CD4-positive, alpha-beta T cell treated with Interleukin-15 for 4 hours (primary cell): ENCODE measurements around the gene GAK.

Experiments
- DNase-seq: peaks from one replicate; pipeline ENCODE4 v3.0.0-alpha.2; 2020; ENCODE audit warnings: low spot score

GAK gene

GRCh38 chr4:829761-830600 lies 102.1 kb downstream of the GAK start:
- no peak for DNase-seq

- no peak for DNase-seq
Measured at GRCh38 chr4:829291-829690, 102.8 kb downstream of the GAK start.

- no peak for DNase-seq
Measured at GRCh38 chr4:828641-829271, 103.4 kb downstream of the GAK start.

GRCh38 chr4:827209-828081 lies 104.7 kb downstream of the GAK start:
- no peak for DNase-seq

GRCh38 chr4:826508-827208 lies 105.5 kb downstream of the GAK start:
- DNase-seq: no peak

- no peak for DNase-seq
Measured at GRCh38 chr4:825971-826330, 106.2 kb downstream of the GAK start, which contains the start of gene CPLX1. Gene CPLX1 (minus strand): TSS chr4:826129. CDS start chr4:824522, 1,607 bp downstream.

GRCh38 chr4:825063-825970 lies 106.8 kb downstream of the GAK start:
- peak; percentile 23 for DNase-seq

- no peak for DNase-seq
Measured at GRCh38 chr4:824461-825062, 107.6 kb downstream of the GAK start.

- DNase-seq: no peak
Measured at GRCh38 chr4:823761-824460, 108.2 kb downstream of the GAK start.

- no peak for DNase-seq
Measured at GRCh38 chr4:823176-823760, 108.8 kb downstream of the GAK start.

- DNase-seq: no peak
Measured at GRCh38 chr4:822361-823175, 109.5 kb downstream of the GAK start.

GRCh38 chr4:821631-822030 lies 110.5 kb downstream of the GAK start:
- DNase-seq: no peak

GRCh38 chr4:821181-821591 lies 110.9 kb downstream of the GAK start:
- no peak for DNase-seq

GRCh38 chr4:820230-821172 lies 111.6 kb downstream of the GAK start:
- DNase-seq: no peak

- no peak for DNase-seq
Measured at GRCh38 chr4:819401-820229, 112.5 kb downstream of the GAK start.

GRCh38 chr4:818106-818921 lies 113.8 kb downstream of the GAK start:
- DNase-seq: no peak
